ENCODE data around the gene CHCHD10. TPM values are rescaled to one million over a fixed set of nuclear protein-coding genes. Genes with fewer than 3 reads are reported as not detected.

The CHCHD10 gene
- total RNA-seq, 1 experiment from 2014 or later = 155 TPM

DNA sequence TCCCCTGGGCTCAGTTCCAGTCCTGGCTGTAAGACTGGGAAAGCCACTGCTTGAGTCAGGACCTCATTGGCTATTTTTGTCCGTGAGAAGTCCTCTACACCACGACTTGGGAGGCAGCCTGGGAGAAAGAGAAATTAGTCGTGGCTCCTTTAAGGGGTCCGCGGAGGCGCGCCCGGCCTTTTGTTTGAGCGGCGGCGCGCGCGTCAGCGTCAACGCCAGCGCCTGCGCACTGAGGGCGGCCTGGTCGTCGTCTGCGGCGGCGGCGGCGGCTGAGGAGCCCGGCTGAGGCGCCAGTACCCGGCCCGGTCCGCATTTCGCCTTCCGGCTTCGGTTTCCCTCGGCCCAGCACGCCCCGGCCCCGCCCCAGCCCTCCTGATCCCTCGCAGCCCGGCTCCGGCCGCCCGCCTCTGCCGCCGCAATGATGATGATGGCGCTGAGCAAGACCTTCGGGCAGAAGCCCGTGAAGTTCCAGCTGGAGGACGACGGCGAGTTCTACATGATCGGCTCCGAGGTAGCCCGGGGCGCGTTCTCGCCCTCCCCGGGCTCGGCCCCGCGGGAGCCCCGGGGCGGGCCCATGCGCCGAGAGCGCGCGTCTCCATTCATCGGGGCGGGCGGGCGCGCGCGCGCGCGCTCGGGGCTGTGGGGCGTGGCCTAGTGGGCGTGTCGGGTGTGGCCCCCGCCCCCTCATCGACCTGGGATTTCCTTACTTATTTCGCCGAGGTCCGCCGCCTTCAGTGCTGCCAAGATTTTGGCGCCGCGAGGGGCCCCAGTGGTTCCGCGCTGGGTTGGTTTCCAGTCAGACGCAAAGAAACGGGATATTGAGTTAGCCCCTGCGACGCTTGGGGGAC is 19.2 kb upstream of the CHCHD10 start, which contains the start of gene SMARCB1:
Gene SMARCB1, plus strand, starts transcription at position 215 of the 848 bp plus-strand sequence. Its CDS starts 204 bp downstream, at position 419.
- peak within 1 kb of the TSS; percentile 73 for H3K27ac Mint-ChIP-seq (ENCODE audit: unreplicated experiment)
- intact Hi-C loops (cut with micrococcal nuclease; ENCODE audit: unreplicated experiment) = loop anchor here (10.0 kb wide), 1 partner anchor 48 kb away; the partner anchor contains the start of gene DERL3
- TF ChIP-seq, protein P1, sequence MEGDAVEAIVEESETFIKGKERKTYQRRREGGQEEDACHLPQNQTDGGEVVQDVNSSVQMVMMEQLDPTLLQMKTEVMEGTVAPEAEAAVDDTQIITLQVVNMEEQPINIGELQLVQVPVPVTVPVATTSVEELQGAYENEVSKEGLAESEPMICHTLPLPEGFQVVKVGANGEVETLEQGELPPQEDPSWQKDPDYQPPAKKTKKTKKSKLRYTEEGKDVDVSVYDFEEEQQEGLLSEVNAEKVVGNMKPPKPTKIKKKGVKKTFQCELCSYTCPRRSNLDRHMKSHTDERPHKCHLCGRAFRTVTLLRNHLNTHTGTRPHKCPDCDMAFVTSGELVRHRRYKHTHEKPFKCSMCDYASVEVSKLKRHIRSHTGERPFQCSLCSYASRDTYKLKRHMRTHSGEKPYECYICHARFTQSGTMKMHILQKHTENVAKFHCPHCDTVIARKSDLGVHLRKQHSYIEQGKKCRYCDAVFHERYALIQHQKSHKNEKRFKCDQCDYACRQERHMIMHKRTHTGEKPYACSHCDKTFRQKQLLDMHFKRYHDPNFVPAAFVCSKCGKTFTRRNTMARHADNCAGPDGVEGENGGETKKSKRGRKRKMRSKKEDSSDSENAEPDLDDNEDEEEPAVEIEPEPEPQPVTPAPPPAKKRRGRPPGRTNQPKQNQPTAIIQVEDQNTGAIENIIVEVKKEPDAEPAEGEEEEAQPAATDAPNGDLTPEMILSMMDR (IDR thresholded peaks at IDR 0.05; ENCODE audit: unreplicated experiment) = no peak
- H3K36me3 Mint-ChIP-seq (ENCODE audit: insufficient read depth, unreplicated experiment) = peaks cover 30% of the 10 kb centered on the region
- H3K4me1 Mint-ChIP-seq (ENCODE audit: low read depth, unreplicated experiment) = peaks cover 11% of the 10 kb centered on the region
- H3K9me3 Mint-ChIP-seq (ENCODE audit: low read depth, unreplicated experiment) = no peaks in the 10 kb centered on the region
- no peaks in the 10 kb centered on the region for H3K27me3 Mint-ChIP-seq (ENCODE audit: unreplicated experiment)
- CTCF ChIA-PET = interaction anchor here (0.6 kb wide), 1 partner anchor 16 kb away, joined by 3 read pairs; no protein-coding TSS in a partner anchor
- DNase-seq = peak; percentile 93
- H3K4me3 Mint-ChIP-seq (ENCODE audit: low read depth, unreplicated experiment) = peak within 1 kb of the TSS; percentile 79
- no TSS peak for BruUV-seq (replicated peaks)

DNA sequence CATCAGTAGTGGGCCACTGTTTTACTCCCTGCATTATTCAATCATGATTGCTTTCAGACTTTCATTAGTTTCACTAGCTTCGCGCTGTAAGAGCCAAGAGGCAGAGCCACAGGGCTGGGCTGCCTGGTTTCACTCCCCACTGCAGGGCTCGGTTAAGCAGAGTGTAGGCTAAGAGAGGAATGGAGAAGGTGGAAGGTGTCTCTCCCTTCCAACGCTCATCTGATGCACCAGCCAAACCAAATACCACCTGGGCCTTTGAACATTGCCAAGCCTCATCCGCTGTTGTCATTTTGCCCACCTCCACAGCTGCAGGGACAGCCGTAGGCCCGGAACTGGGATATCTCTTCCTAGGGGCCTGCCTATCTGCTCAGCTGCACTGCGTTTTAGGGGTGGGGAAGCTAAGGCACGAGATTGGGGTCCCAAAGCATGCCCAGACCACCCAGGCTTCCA is 18.5 kb upstream of the CHCHD10 start:
- no peak for DNase-seq
- no peaks in the 10 kb centered on the region for H3K9me3 Mint-ChIP-seq (ENCODE audit: low read depth, unreplicated experiment)
- CTCF ChIA-PET = interaction anchor here (0.6 kb wide), 1 partner anchor 15 kb away, joined by 3 read pairs; no protein-coding TSS in a partner anchor
- intact Hi-C loops (cut with micrococcal nuclease; ENCODE audit: unreplicated experiment) = loop anchor here (10.0 kb wide), 1 partner anchor 49 kb away; the partner anchor contains the start of gene DERL3
- peaks cover 18% of the 10 kb centered on the region for H3K4me1 Mint-ChIP-seq (ENCODE audit: low read depth, unreplicated experiment)
- H3K27me3 Mint-ChIP-seq (ENCODE audit: unreplicated experiment) = no peaks in the 10 kb centered on the region
- peaks cover 28% of the 10 kb centered on the region for H3K36me3 Mint-ChIP-seq (ENCODE audit: insufficient read depth, unreplicated experiment)
- TSS peak; percentile 93 for BruUV-seq (replicated peaks)
- H3K4me3 Mint-ChIP-seq (ENCODE audit: low read depth, unreplicated experiment) = peak overlapping the region; percentile 79
- peak overlapping the region; percentile 73 for H3K27ac Mint-ChIP-seq (ENCODE audit: unreplicated experiment)
- TF ChIP-seq, protein P1 (IDR thresholded peaks at IDR 0.05; ENCODE audit: unreplicated experiment) = no peak

DNA sequence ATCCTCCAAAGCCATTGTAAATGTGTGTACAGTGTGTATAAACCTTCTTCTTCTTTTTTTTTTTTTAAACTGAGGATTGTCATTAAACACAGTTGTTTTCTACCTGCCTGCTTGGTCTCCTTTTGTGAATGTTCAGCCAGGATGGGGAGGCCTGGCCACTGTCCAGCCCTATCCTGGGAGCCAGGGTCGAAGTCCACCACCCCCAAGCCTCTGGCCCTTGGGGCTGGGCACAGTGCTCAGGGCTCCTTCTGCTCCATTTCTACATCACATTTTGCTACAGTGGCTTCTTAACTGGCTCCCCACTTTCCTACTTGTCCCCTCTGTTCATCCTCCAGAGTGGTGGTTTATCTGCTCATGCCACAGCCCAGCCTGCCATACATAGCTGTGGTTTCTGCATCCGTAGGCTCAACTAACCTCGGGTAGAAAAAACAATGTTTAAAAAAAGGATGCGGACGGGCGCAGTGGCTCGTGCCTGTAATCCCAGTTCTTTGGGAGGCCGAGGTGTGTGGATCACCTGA is 16.5 kb upstream of the CHCHD10 start:
- CTCF ChIA-PET = no interaction called here
- no peaks in the 10 kb centered on the region for H3K9me3 Mint-ChIP-seq (ENCODE audit: low read depth, unreplicated experiment)
- TF ChIP-seq, protein P1 (IDR thresholded peaks at IDR 0.05; ENCODE audit: unreplicated experiment) = no peak
- no peaks in the 10 kb centered on the region for H3K27me3 Mint-ChIP-seq (ENCODE audit: unreplicated experiment)
- intact Hi-C loops (cut with micrococcal nuclease; ENCODE audit: unreplicated experiment) = loop anchor here (10.0 kb wide), 1 partner anchor 51 kb away; the partner anchor contains the start of gene DERL3
- no TSS peak for BruUV-seq (replicated peaks)
- H3K27ac Mint-ChIP-seq (ENCODE audit: unreplicated experiment) = peak overlapping the region; percentile 23
- peaks cover 27% of the 10 kb centered on the region for H3K36me3 Mint-ChIP-seq (ENCODE audit: insufficient read depth, unreplicated experiment)
- peak; percentile 51 for DNase-seq
- H3K4me1 Mint-ChIP-seq (ENCODE audit: low read depth, unreplicated experiment) = peaks cover 28% of the 10 kb centered on the region
- peak overlapping the region; percentile 34 for H3K4me3 Mint-ChIP-seq (ENCODE audit: low read depth, unreplicated experiment)

DNA sequence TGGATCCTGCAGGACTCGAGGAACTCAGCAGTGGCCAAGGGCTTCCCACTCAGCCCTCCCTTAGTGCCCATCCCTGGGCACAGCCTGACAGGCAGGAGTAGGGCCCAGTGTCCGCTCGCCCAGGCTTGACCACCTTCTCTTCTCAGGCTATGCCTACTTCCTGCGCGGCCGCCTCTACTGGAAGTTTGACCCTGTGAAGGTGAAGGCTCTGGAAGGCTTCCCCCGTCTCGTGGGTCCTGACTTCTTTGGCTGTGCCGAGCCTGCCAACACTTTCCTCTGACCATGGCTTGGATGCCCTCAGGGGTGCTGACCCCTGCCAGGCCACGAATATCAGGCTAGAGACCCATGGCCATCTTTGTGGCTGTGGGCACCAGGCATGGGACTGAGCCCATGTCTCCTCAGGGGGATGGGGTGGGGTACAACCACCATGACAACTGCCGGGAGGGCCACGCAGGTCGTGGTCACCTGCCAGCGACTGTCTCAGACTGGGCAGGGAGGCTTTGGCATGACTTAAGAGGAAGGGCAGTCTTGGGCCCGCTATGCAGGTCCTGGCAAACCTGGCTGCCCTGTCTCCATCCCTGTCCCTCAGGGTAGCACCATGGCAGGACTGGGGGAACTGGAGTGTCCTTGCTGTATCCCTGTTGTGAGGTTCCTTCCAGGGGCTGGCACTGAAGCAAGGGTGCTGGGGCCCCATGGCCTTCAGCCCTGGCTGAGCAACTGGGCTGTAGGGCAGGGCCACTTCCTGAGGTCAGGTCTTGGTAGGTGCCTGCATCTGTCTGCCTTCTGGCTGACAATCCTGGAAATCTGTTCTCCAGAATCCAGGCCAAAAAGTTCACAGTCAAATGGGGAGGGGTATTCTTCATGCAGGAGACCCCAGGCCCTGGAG is 15.7 kb upstream of the CHCHD10 start:
- DNase-seq = no peak
- no peaks in the 10 kb centered on the region for H3K9me3 Mint-ChIP-seq (ENCODE audit: low read depth, unreplicated experiment)
- CTCF ChIA-PET = no interaction called here
- TF ChIP-seq, protein P1 (IDR thresholded peaks at IDR 0.05; ENCODE audit: unreplicated experiment) = no peak
- peaks cover 29% of the 10 kb centered on the region for H3K4me1 Mint-ChIP-seq (ENCODE audit: low read depth, unreplicated experiment)
- H3K36me3 Mint-ChIP-seq (ENCODE audit: insufficient read depth, unreplicated experiment) = peaks cover 22% of the 10 kb centered on the region
- intact Hi-C loops (cut with micrococcal nuclease; ENCODE audit: unreplicated experiment) = loop anchor here (10.0 kb wide), 1 partner anchor 51 kb away; the partner anchor contains the start of gene DERL3
- no peak overlapping the region for H3K27ac Mint-ChIP-seq (ENCODE audit: unreplicated experiment)
- no TSS peak for BruUV-seq (replicated peaks)
- H3K4me3 Mint-ChIP-seq (ENCODE audit: low read depth, unreplicated experiment) = no peak overlapping the region
- H3K27me3 Mint-ChIP-seq (ENCODE audit: unreplicated experiment) = no peaks in the 10 kb centered on the region

Measured in Calu3 (cell line).